Measurements from ENCODE around the gene MTUS2. TPM values are rescaled to one million over a fixed set of nuclear protein-coding genes. Genes with fewer than 3 reads are reported as not detected.

MTUS2 gene
- total and polyA plus RNA-seq, 2 donors (not counting 3 experiments of a cell fraction or from before 2014, with no cell fraction given) = not detected

DNA sequence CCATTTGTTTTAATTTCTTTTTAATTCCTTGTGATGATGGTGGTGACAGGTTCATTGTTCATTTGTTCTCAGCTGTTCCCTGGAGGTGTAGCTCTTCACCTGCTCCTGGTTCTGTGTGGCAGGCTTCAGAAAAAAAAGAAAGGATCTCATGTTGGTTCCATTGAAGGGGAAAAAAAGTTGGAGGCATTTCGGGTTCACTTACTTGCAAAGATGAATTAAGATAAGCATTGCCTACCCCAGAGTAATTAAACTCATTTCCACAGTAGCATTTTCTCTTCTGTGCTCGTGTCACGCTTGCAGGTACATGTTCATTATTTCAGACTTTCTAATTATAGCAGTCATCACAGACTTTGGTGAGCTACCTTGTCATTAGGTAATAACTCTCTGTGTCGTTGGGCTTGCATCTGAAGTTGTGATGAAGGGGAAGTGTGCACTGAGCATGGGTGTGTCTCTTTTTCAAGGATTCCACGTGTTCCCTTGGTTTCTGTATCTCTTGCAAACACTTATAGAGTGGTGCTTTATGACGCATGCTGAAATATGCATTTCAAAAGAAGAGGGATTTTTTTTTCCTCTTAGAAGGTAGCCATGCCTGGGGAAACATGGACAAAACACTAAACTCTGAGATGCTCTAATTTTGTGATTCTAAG lies 69.1 kb downstream of the MTUS2 start:
- no peaks in the 10 kb centered on the region for H3K9me3 ChIP-seq (replicated peaks; ENCODE audit: control insufficient read depth, insufficient read depth, low read length)
- no peak overlapping the region for H3K4me2 ChIP-seq (ENCODE audit: insufficient read depth, low read length)
- no peaks in the 10 kb centered on the region for H4K20me1 ChIP-seq (replicated peaks; ENCODE audit: control insufficient read depth, extremely low read depth, insufficient read depth, low read length)
- no TSS peak for BruUV-seq (replicated peaks)
- dilution Hi-C loops (cut with MboI; ENCODE audit: extremely low pct_ligation_motif_present, low sequenced_read_pairs) (no loop called here), intact Hi-C loops (cut with micrococcal nuclease) (no loop called here)
- no peak overlapping the region for H3K4me3 ChIP-seq (replicated peaks in 1 of 3; ENCODE audit: insufficient read depth in 1 of 3, low read depth in 1 of 3, low read length in 3 of 3)
- no peaks in the 10 kb centered on the region for H3K79me2 ChIP-seq (ENCODE audit: control insufficient read depth, insufficient read depth, low read length)
- no peaks in the 10 kb centered on the region for H3K9me1 ChIP-seq (replicated peaks; ENCODE audit: control insufficient read depth, extremely low read depth, insufficient read depth, low read length)
- H3K36me3 ChIP-seq (ENCODE audit: control insufficient read depth in 2 of 2, extremely low read depth in 1 of 2, insufficient read depth in 2 of 2, low read length in 2 of 2) = no peaks in the 10 kb centered on the region
- H3K9ac ChIP-seq (replicated peaks; ENCODE audit: extremely low read depth, insufficient read depth, low read length) = no peak overlapping the region
- no peak for TF ChIP-seq POLR2AphosphoS5 (IDR thresholded peaks at IDR 0.05; ENCODE audit: insufficient read depth, low read depth, low read length)
- TF ChIP-seq MYC (IDR thresholded peaks at IDR 0.05; ENCODE audit: low read depth, low read length) = no peak
- no peak for TF ChIP-seq EZH2 (IDR thresholded peaks at IDR 0.05; ENCODE audit: borderline replicate concordance, low read depth, low read length, severe bottlenecking)
- TF ChIP-seq JUN (IDR thresholded peaks at IDR 0.05; ENCODE audit: borderline replicate concordance, insufficient read depth, insufficient read length, low read depth) = no peak
- no peak for TF ChIP-seq GATA2 (IDR thresholded peaks at IDR 0.05; ENCODE audit: insufficient read depth, insufficient read length, low read depth, low read length)
- TF ChIP-seq, protein P1, sequence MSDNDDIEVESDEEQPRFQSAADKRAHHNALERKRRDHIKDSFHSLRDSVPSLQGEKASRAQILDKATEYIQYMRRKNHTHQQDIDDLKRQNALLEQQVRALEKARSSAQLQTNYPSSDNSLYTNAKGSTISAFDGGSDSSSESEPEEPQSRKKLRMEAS (IDR thresholded peaks at IDR 0.05; ENCODE audit: insufficient read depth, insufficient read length) = no peak
- no peaks in the 10 kb centered on the region for H3K4me1 ChIP-seq (ENCODE audit: control insufficient read depth, extremely low read depth, insufficient read depth, low read length)
- no peaks in the 10 kb centered on the region for H3K27me3 ChIP-seq (ENCODE audit: control insufficient read depth in 2 of 2, insufficient read depth in 2 of 2, low read length in 2 of 2)
- POLR2A ChIA-PET = no interaction called here
- H3K27ac ChIP-seq (ENCODE audit: insufficient read depth, low read depth, low read length) = no peak overlapping the region
- H2AFZ ChIP-seq (ENCODE audit: low read depth, low read length) = no peak overlapping the region
- CTCF ChIA-PET = no interaction called here
- FAIRE-seq (no peak), DNase-seq (ENCODE audit: low read depth, low spot score) (no peak)

DNA sequence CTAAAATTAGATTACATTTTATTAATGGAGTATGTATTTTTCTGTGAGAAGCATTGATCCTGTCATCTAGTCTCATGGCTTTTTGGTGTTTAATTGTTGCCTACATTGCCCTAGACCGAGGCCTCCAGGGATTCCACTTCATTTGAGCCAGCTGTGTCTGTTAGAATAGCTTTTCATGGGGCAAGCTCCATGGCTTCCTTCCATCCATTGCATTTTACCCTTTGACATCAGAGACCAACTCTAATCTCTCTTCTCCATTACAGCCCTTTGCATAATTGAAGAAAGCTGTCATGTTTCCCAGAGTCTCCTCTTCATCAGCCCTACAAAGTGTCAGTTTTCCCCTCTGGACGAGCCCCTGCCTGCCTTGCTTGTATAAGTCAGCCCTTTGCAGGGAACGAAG lies 70.6 kb downstream of the MTUS2 start:
- TF ChIP-seq, protein P1 (IDR thresholded peaks at IDR 0.05; ENCODE audit: insufficient read depth, insufficient read length) = no peak
- TF ChIP-seq FOS (IDR thresholded peaks at IDR 0.05; ENCODE audit: borderline replicate concordance, insufficient read depth, low read length) (no peak), POLR2AphosphoS5 (IDR thresholded peaks at IDR 0.05; ENCODE audit: insufficient read depth, low read depth, low read length) (no peak), GATA2 (IDR thresholded peaks at IDR 0.05; ENCODE audit: insufficient read depth, insufficient read length, low read depth, low read length) (no peak), JUN (IDR thresholded peaks at IDR 0.05; ENCODE audit: borderline replicate concordance, insufficient read depth, insufficient read length, low read depth) (no peak)
- TF ChIP-seq, protein P2, sequence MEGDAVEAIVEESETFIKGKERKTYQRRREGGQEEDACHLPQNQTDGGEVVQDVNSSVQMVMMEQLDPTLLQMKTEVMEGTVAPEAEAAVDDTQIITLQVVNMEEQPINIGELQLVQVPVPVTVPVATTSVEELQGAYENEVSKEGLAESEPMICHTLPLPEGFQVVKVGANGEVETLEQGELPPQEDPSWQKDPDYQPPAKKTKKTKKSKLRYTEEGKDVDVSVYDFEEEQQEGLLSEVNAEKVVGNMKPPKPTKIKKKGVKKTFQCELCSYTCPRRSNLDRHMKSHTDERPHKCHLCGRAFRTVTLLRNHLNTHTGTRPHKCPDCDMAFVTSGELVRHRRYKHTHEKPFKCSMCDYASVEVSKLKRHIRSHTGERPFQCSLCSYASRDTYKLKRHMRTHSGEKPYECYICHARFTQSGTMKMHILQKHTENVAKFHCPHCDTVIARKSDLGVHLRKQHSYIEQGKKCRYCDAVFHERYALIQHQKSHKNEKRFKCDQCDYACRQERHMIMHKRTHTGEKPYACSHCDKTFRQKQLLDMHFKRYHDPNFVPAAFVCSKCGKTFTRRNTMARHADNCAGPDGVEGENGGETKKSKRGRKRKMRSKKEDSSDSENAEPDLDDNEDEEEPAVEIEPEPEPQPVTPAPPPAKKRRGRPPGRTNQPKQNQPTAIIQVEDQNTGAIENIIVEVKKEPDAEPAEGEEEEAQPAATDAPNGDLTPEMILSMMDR (IDR thresholded peaks at IDR 0.05; ENCODE audit: extremely low read depth in 1 of 2, insufficient read depth in 1 of 2, low read depth in 1 of 2, low read length in 2 of 2) = no peak
- dilution Hi-C loops (cut with MboI; ENCODE audit: extremely low pct_ligation_motif_present, low sequenced_read_pairs) = no loop called here
- Histone ChIP-seq H3K4me1 (ENCODE audit: control insufficient read depth, extremely low read depth, insufficient read depth, low read length) (no peaks in the 10 kb centered on the region), H4K20me1 (replicated peaks; ENCODE audit: control insufficient read depth, extremely low read depth, insufficient read depth, low read length) (no peaks in the 10 kb centered on the region), H3K79me2 (ENCODE audit: control insufficient read depth, insufficient read depth, low read length) (no peaks in the 10 kb centered on the region), H3K9me3 (replicated peaks; ENCODE audit: control insufficient read depth, insufficient read depth, low read length) (no peaks in the 10 kb centered on the region), H3K9ac (replicated peaks; ENCODE audit: extremely low read depth, insufficient read depth, low read length) (no peak overlapping the region), H3K27me3 (ENCODE audit: control insufficient read depth in 2 of 2, insufficient read depth in 2 of 2, low read length in 2 of 2) (no peaks in the 10 kb centered on the region), H3K4me3 (replicated peaks in 1 of 3; ENCODE audit: insufficient read depth in 1 of 3, low read depth in 1 of 3, low read length in 3 of 3) (no peak overlapping the region), H3K27ac (ENCODE audit: insufficient read depth, low read depth, low read length) (no peak overlapping the region), H3K9me1 (replicated peaks; ENCODE audit: control insufficient read depth, extremely low read depth, insufficient read depth, low read length) (no peaks in the 10 kb centered on the region), H2AFZ (ENCODE audit: low read depth, low read length) (no peak overlapping the region), H3K4me2 (ENCODE audit: insufficient read depth, low read length) (no peak overlapping the region), H3K36me3 (ENCODE audit: control insufficient read depth in 2 of 2, extremely low read depth in 1 of 2, insufficient read depth in 2 of 2, low read length in 2 of 2) (no peaks in the 10 kb centered on the region)
- BruUV-seq (replicated peaks) = no TSS peak
- no peak for FAIRE-seq
- no peak for DNase-seq (ENCODE audit: low read depth, low spot score)
- CTCF ChIA-PET = no interaction called here
- intact Hi-C loops (cut with micrococcal nuclease) = no loop called here
- POLR2A ChIA-PET = no interaction called here
